ENCODE data around the gene WDR45B.
"Not testable (repeated sequence)": the region's sequence is repeated elsewhere in the genome, so short reads cannot be mapped to it uniquely, and the experiment has no call there.

WDR45B gene

DNA sequence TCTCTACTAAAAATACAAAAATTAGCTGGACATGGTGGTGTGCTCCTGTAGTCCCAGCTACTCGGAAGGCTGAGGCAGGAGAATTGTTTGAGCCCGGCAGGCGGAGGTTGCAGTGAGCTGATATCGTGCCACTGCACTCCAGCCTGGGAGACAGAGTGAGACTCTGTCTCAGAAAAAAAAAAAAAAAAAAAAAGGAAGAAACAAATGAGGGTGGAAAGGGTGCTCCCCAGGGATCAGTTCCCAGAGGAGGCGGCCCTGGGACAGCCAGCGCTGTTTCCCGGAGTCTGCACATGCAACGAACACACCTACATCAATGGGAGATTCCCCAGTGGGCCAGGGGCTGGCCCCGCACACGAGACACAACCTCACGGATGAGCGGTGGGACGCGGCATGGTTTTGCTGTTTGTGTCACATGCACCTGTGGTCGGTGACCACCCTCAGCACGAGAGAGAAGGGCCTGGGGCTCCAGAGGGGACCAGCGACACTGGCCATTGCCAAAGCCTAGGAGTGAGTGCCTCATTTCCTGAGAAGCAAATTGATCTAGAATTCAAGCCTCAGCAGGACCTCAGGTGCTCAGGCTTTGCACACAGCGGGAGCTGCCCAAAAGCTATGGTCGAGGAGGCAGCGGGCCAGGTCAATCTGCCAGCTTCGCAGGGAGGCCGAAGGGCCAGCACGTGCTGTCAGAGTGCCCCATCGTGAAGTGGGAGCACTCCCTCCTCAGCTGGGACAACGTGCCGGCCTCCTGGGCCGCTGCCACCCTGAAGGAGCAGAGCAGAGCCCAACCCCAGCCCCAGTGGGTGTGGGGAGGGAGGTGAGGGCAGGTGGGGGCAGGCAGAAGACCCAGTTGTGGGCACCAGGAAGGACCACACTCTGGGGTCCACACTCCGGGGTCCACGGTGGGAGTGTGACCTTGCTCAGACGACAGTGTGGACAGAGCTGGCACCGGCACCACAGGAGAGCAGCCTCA is 13.8 kb upstream of the WDR45B start:
- no peak for DNase-seq (ENCODE audit: low read depth, low spot score)
- H3K4me3 ChIP-seq (ENCODE audit: low read length): no peak overlapping the region

DNA sequence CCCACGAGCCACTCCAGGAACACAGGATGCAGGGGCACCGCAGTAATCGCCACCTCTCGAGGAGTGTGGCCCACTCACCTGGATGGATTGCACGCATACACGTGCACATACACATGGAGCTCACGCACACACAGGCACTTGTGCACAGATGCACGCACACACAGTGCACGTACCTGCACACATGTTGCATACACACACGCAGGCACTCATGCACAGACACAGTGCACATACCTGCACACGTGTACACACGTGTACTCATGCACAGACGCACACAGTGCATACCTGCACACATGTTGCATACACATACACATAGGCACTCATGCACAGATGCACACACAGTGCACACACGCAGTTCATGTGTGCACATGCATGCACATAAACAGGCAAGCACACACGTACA is 11.6 kb upstream of the WDR45B start:
- DNase-seq (ENCODE audit: low read depth, low spot score): no peak
- no peak overlapping the region for H3K4me3 ChIP-seq (ENCODE audit: low read length)

DNA sequence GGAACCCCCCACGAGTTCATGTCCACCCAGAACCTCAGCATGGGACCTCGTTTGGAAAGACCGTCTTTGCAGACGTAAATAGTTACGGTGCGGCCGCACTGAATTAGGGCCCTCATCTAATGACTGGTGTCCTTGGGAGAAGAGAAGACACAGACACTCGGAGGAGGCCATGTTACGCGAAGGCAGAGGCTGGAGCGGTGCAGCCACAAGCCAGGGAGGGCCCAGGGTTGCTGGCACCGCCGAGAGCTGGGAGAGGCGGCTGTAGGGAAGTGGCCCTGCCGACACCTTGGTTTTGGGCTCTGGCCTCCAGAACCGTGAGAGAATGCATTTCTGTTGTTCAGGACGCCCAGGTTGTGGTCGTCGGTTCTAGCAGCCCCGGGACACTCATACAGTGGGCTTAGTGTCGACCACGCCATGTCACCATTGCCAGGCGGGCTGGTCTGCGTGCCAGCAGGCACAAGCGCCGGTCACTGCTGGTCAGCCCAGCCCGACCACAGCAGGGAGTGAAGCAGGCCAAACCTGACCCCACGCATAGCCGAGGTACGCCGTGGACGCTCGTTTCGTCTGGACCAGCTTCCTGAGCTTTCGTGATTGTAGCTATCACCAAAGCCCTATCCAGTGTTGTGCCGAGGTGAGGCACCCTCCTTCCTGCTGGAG is 10.7 kb upstream of the WDR45B start:
- no peak for DNase-seq (ENCODE audit: low read depth, low spot score)
- H3K4me3 ChIP-seq (ENCODE audit: low read length): no peak overlapping the region

DNA sequence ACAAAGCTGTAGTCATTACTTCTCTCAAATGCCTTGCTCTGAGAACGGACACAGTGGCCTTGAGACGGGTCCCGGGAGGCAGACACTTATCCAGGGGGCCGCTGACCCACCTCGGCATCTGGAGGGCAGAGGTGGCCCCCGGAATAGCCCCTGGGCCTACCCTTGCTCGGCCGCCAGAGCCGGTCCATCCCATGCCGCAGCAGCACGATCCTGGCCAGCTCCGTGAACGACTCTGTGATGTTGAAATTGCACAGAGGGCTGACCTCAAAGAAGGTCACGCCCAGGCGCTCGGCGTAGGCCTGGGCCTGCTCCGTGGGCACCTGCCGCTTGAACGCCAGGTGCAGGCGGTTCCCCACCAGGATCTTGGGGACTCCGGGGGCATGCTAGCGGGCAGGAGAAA is 10.1 kb upstream of the WDR45B start:
- no peak for DNase-seq (ENCODE audit: low read depth, low spot score)

DNA sequence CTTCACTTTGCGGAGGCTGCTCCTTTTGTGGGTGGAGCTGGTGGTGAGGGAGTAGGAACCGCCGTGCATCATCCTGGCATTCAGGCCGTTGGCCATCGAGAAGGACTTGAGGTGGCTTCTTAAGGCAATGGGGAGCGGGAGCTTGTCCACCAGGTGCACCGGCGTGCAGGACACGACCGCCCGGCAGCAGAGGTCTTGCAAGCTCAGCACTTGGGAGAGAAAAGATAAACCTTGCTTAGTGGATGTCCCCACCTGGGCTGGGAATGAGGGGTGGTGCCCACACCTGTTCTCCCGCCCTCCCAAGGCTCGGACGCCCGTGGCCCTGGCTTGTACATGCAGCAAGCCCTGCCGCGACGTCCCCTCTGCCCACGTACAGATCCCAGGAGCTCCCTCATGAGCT is 9.7 kb upstream of the WDR45B start:
- DNase-seq (ENCODE audit: low read depth, low spot score): no peak
- H3K4me3 ChIP-seq (ENCODE audit: low read length): no peak overlapping the region

More for the DNA sequence above, 10.1 kb upstream of the WDR45B start:
- no peak overlapping the region for H3K4me3 ChIP-seq (ENCODE audit: low read length)

DNA sequence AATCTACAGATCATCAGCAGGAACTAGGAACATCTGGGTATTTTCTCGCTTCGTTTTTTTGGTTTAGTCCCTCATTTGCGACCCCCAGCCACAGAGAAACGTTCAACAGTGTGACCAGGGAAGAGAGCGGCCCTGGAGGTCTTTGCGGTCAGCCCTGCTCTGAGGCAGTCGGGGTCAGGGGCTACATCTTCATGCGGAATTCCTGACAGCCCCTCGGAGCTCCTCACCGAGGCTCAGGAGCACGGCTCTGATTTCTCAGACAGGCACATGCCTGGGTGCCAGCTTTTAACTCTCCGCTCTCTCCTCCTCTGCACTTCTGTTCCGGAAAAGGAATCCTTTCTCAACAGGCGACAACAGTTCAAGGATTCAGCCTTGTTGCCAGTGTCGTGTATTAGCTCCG is 8.0 kb upstream of the WDR45B start:
- no peak overlapping the region for H3K4me3 ChIP-seq (ENCODE audit: low read length)
- no peak for DNase-seq (ENCODE audit: low read depth, low spot score)

DNA sequence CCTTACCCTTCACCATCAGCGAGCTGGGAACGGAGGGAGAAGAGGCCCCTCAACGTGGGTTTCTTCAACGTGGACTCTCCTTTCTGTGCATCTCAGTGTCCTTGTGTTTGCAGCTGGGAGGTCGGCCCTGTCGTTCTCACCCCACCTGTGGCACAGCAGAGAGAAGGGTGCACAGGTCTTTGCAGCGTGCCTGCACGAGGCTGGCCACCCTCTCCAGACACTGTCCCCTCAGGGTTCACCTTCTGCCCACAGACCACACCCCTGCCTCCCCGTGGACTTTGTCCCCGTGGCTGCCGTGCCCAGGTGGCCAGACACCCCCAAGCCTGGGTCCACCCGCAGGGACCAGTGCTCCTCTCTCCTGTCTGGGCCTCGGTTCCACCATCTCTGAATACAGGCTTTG is 7.3 kb upstream of the WDR45B start:
- no peak for DNase-seq (ENCODE audit: low read depth, low spot score)

DNA sequence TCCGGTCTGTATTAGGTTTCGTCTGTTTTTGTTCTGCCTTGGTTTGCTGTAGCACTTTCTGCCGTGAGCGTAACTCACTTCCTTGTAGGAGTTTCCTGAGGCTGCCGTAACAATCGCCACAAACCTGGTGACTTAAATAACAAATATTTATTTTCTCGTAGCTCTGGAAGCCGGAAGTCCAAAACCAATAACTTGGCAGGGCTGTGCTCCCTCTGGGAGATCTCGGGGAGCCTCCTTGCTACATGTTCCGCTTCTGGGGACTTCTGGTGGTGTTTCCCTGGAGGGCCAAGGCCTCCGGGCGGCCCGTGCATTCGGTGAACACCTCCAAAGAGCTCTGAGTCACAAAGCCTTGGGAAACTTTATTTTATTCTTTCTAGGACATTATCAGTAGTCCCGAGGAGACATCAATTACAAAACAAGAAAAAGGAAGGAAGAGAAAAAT is 6.8 kb upstream of the WDR45B start:
- H3K4me3 ChIP-seq (ENCODE audit: low read length): no peak overlapping the region
- no peak for DNase-seq (ENCODE audit: low read depth, low spot score)

More for the DNA sequence above, 7.3 kb upstream of the WDR45B start:
- no peak overlapping the region for H3K4me3 ChIP-seq (ENCODE audit: low read length)

DNA sequence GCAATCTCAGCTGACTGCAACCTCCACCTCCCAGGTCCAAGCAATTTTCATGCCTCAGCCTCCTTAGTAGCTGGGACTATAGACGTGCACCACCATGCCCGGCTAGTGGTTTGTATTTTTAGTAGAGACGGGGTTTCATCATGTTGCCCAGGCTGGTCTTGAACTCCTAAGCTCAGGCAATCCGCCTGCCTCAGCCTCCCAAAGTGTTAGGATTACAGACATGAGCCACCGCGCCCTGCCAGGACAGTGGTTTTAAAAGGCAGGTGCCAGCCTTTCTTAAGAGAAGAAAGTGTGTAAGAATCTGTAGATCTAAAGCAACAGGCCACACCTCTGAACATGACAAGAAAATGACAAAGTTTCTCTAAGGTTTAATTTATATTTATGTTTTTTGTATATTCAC is 6.4 kb upstream of the WDR45B start:
- DNase-seq (ENCODE audit: low read depth, low spot score); H3K4me3 ChIP-seq (ENCODE audit: low read length): not testable (repeated sequence)

DNA sequence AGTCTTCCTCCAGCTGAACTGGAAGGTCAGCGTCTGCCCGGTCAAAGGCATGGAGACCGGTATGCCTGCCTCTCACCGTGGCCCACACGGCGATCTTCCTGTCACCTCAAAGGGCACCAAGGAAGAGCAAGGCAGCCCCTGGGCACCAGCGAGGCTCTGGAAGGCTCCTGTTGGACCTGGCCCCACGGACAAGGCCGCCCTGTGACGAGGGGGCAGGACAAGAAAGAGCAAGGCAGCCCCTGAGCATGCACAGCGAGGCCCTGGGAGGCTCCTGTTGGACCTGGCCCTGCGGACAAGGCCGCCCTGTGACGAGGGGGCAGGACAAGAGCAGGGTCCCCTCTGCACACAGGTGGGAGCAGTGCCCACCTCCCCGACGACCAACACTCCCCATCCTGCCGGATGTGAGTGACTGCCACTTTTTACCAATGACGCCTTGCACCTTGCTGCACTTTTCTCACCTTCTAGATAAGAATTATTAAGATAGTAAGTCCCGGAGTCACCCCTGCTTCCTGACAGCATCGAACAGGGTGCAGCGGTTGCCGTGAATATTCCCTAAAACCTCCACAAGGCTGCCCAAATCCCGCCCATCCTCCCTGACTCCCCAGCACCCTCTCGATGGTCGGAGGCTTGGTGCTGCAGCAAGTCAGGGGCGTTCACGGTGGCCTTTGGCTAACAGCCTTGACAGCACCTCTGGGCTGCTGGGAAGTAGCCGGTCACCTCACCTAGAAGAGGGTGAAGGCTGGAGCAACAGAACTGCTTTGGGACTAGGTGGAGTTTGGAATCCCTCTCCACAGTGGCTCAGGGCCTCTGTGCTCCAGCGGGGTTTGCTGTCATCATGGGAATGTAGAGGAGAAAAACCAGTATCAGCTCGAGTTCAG is 5.6 kb upstream of the WDR45B start:
- no peak overlapping the region for H3K4me3 ChIP-seq (ENCODE audit: low read length)
- DNase-seq (ENCODE audit: low read depth, low spot score): no peak

DNA sequence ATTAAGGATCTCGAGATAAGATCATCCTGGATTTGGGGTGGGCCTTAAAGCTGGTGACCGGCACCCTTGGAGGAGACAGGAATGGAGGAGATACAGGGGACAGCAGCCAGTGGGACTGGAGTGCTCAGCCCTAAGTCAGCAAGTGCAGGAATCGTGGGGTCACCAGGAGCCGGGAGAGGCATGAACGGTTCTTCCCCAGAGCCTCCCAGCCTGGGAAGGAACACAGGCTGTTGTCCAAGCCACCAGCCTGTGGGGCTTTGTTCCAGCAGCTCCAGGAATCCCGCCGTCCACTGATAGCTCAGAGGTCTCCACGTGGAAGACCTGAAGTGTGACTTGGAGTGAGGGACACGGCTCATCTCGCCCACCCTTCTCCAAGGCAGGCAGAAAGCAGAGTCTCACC is 2.5 kb upstream of the WDR45B start:
- no peak overlapping the region for H3K4me3 ChIP-seq (ENCODE audit: low read length)
- DNase-seq (ENCODE audit: low read depth, low spot score): no peak

DNA sequence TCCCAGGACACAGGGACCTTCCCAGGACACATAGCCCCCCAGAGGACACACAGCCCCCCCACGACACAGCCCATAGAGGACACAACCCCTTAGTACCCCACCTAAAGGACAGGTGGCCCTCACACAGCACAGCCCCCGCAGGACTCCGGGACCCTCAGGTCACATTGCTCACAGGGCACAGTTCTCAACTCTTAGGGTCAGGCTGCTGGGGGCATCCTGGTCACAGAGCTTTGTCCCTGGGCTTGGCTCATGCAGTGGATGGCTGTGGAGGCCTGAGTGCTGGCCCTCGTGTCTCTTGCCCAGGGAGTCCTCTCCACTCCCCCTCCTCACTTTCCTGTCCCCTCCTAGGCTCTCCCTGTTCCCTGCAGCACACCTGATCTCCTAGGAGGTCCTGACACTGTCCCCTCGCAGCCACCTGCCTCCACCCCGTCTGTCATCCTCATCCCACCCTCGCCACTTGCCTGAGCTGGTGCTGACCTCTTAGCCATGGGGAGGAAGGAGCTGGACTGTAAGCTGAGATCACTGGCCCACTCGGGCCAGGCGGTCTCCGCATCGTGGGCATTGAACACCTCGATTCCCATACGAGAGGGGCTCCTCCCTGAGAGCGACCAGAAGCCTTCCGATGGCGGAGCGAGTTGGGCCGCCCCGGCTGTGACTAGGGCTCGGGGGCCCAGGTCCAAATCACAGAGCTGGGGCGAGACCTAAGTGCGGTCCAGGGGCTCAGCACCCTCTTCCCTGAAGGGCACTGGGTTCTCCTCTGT is 1.4 kb upstream of the WDR45B start:
- no peak for DNase-seq (ENCODE audit: low read depth, low spot score)
- no peak overlapping the region for H3K4me3 ChIP-seq (ENCODE audit: low read length)

DNA sequence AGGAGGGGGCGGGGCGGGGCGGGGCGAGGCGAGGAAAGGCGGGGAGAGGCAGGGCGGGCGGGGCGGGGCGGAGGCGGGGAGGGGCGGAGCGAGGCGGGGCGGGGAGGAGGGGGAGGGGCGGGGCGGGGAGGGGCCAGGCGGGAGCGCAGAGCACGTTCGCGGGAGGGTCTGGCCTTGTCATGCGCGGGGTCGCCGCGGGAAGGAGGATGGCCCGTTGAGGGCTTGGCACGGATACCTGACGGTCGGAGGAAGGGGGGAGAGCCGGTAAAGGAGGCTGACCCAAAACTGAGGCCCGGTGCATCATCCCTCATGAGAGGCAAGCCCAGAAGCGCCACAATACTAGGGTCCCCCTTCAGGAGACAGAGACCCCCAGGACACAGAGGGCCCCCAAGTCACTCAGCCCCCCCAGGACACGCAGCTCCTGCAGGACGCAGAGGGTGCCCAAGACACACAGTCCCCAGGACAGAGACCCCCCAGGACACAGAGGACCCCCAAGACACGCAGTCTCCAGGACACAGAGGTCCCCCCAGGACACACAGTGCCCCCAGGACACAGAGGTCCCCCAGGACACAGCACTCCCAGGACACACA is 593 bp upstream of the WDR45B start:
- peak; percentile 18 for DNase-seq (ENCODE audit: low read depth, low spot score)
- peak overlapping the region; percentile 53 for H3K4me3 ChIP-seq (ENCODE audit: low read length)

DNA sequence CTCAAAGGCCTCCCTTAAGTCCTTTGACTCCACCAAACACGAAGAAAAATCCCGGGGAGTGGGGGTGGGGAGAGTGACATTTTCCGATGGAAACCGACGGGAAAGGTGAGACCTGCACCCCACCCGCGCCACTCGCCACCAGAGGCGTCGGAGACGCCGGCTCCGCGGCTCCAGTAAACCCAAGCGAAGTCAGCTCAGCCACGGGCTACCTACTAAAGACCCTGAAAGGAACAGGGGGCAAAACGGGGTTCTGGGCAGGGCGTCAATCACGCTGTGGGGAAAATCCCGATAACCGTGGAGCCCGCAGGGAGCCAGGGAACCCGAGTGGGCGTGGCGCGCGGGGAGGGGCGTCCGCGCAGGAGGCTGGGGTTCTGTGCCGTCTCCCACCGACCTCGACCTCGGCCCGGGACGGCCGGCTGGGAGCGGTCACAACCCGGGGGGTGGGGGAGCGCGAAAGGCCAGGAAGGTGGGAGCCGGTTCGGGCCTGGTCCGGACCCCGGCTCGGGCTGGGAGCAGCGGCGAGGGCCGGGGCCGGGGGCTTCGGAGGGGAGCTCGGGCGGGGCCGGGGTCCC is 565 bp downstream of the WDR45B start:
- no peak for DNase-seq (ENCODE audit: low read depth, low spot score)
- peak overlapping the region; percentile 87 for H3K4me3 ChIP-seq (ENCODE audit: low read length)

DNA sequence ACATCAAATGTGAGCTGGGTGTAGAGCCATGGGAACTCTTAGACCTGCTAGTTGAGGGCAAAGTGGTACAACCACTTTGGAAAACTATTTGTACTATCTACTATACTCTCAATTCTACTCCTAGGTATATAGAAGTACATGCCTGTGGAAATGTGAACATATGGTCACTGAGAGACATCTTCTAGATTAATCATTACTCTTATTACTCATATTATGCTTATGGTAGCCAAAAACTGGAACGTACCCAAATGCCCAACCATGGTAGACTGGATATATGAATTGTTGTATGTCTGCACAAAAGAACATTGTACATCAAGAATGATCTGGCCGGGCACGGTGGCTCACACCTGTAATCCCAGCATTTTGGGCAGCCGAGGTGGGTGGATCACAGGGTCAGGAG is 2.7 kb downstream of the WDR45B start:
- no peak for DNase-seq (ENCODE audit: low read depth, low spot score)
- H3K4me3 ChIP-seq (ENCODE audit: low read length): no peak overlapping the region

DNA sequence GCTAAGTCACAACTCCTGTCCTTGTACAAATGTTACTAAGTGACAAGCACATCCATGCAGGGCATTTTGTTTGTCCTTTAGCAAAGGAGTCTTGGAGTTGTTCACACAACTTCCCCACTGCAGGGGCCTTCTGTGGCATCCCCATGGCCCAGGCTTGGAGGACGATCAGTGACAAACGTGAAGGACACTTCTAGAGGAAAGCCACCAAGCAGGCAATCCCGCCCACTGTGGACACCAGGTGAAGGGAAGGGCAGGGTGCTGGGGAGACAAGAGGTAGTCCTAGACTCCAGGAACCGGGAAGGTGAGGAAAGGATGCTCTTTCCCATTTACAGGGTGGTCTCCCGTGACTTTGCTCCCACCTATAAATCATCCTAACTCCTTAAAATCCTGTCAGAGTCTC is 4.1 kb downstream of the WDR45B start:
- no peak for DNase-seq (ENCODE audit: low read depth, low spot score)
- no peak overlapping the region for H3K4me3 ChIP-seq (ENCODE audit: low read length)

DNA sequence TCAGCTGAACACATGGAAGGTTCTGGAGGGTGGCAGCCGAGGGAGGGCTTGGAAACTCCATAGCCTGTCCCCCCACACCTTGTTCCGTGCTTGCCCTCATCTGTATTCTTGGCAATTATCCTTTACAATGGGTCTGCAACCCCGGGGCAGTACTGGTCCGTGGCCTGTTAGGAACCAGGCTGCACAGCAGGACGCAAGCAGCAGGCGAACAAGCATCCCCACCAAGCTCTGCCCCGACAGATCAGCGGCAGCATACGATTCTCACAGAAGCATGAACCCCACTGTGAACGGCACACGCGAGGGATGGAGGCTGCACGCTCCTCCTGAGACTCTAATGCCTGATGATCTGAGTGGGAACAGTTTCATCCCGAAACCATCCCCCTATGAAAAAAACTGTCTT is 6.2 kb downstream of the WDR45B start:
- DNase-seq (ENCODE audit: low read depth, low spot score): no peak
- no peak overlapping the region for H3K4me3 ChIP-seq (ENCODE audit: low read length)

DNA sequence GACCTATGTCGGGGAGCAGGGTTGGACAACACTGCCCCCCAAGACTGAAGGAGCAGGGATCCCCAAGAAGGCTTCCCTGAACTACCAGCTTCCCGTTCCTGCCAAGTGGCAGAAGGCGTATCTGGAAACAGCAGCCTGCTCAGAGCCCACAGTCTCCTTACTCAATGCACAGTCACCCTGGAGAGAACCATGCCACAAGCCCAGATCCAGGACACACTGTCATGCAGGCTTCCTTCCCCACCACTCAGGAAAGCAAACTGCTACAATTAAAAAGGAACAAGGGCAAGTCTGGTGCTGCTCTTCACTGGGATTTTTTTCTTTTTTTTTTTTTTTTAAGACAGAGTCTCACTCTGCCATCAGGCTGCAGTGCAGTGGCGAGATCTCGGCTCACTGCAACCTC is 8.2 kb downstream of the WDR45B start:
- DNase-seq (ENCODE audit: low read depth, low spot score): no peak
- no peak overlapping the region for H3K4me3 ChIP-seq (ENCODE audit: low read length)
